ENCODE results near the gene DECR2. TPM values are rescaled to one million over a fixed set of nuclear protein-coding genes. Genes with fewer than 3 reads are reported as not detected.

Gene DECR2
- total and polyA plus RNA-seq, 2 of the 13 experiments (the other 11 are each of a cell fraction or from before 2014, with no cell fraction given), result 36.3 to 44.6 TPM

DNA sequence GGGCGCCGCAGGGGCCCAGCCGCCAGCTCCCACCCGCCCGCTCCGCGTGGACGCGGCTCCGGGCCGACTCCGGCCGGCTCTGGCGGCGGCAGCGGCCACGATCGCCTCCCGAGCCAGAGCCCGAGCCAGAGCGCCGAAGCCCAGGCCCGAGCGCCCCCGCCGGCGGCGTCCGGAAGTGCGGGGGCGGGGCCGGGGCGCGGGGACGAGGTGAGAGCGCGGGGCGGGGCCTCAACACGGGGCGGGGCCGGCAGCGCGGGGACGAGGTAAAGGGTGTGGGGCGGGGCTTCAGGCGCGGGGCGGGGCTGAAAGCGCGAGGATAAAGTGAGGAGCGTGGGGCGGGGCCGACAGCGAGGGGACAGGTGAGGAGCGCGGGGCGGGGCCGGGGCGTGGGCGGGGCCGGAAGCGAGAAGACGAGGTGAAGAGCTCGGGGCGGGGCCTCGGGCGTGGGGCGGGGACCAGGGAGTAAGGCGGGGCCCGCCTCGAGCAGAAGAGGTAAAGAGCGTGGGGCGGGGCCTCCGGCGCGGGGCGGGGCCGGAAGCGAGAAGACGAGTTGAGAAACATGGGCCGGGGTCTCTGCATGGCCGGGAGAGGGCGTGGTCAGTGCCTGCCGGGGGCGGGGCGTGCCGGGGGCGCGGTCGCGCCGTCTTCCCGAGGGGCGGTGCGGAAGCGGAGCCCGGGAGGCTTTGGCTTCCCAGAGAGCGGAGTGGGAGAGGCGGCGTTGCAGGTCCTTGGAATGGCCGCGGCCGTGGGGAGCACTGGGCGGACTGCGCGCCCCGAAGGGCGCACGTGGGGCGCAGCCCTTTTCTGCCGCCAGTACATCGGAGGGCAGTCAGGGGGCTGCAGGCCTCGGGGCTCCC lies 48.9 kb upstream of the DECR2 start, which contains the start of gene AXIN1 (continued):
- TF ChIP-seq, protein P1, sequence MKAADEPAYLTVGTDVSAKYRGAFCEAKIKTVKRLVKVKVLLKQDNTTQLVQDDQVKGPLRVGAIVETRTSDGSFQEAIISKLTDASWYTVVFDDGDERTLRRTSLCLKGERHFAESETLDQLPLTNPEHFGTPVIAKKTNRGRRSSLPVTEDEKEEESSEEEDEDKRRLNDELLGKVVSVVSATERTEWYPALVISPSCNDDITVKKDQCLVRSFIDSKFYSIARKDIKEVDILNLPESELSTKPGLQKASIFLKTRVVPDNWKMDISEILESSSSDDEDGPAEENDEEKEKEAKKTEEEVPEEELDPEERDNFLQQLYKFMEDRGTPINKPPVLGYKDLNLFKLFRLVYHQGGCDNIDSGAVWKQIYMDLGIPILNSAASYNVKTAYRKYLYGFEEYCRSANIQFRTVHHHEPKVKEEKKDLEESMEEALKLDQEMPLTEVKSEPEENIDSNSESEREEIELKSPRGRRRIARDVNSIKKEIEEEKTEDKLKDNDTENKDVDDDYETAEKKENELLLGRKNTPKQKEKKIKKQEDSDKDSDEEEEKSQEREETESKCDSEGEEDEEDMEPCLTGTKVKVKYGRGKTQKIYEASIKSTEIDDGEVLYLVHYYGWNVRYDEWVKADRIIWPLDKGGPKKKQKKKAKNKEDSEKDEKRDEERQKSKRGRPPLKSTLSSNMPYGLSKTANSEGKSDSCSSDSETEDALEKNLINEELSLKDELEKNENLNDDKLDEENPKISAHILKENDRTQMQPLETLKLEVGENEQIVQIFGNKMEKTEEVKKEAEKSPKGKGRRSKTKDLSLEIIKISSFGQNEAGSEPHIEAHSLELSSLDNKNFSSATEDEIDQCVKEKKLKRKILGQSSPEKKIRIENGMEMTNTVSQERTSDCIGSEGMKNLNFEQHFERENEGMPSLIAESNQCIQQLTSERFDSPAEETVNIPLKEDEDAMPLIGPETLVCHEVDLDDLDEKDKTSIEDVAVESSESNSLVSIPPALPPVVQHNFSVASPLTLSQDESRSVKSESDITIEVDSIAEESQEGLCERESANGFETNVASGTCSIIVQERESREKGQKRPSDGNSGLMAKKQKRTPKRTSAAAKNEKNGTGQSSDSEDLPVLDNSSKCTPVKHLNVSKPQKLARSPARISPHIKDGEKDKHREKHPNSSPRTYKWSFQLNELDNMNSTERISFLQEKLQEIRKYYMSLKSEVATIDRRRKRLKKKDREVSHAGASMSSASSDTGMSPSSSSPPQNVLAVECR (CRISPR knock-in tag; IDR thresholded peaks at IDR 0.05; ENCODE audit: borderline replicate concordance), result peak; percentile 87
- TF ChIP-seq MEIS1 (CRISPR knock-in tag; IDR thresholded peaks at IDR 0.05; ENCODE audit: borderline replicate concordance) (0 out of 2 replicates have a peak, but pooled peaks have one; percentile 24), NFYB (CRISPR knock-in tag; IDR thresholded peaks at IDR 0.05) (0 out of 2 replicates have a peak, but pooled peaks have one; percentile 25), XRCC5 (optimal IDR thresholded peaks at IDR 0.05; ENCODE audit: low read length) (no peak), ZSCAN12 (CRISPR knock-in tag; IDR thresholded peaks at IDR 0.05) (no peak), SRSF4 (IDR thresholded peaks at IDR 0.05; ENCODE audit: low read depth, low read length, poor library complexity, severe bottlenecking) (no peak), HES4 (CRISPR knock-in tag; IDR thresholded peaks at IDR 0.05; ENCODE audit: borderline replicate concordance) (peak; percentile 76; the same call in 1 of the 2 replicates), ZKSCAN1 (IDR thresholded peaks at IDR 0.05; ENCODE audit: low read length) (no peak), KLF16 (CRISPR knock-in tag; IDR thresholded peaks at IDR 0.05) (peak in 1 of 2 experiments; percentile 69; a peak in 2 of 4 replicates), ZNF430 (CRISPR knock-in tag; IDR thresholded peaks at IDR 0.05) (0 out of 2 replicates have a peak, but pooled peaks have one; percentile 66), ZSCAN22 (CRISPR knock-in tag; IDR thresholded peaks at IDR 0.05) (no peak)
- TF ChIP-seq, protein P2, sequence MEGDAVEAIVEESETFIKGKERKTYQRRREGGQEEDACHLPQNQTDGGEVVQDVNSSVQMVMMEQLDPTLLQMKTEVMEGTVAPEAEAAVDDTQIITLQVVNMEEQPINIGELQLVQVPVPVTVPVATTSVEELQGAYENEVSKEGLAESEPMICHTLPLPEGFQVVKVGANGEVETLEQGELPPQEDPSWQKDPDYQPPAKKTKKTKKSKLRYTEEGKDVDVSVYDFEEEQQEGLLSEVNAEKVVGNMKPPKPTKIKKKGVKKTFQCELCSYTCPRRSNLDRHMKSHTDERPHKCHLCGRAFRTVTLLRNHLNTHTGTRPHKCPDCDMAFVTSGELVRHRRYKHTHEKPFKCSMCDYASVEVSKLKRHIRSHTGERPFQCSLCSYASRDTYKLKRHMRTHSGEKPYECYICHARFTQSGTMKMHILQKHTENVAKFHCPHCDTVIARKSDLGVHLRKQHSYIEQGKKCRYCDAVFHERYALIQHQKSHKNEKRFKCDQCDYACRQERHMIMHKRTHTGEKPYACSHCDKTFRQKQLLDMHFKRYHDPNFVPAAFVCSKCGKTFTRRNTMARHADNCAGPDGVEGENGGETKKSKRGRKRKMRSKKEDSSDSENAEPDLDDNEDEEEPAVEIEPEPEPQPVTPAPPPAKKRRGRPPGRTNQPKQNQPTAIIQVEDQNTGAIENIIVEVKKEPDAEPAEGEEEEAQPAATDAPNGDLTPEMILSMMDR (CRISPR knock-in tag; IDR thresholded peaks at IDR 0.05), result peak; percentile 57; the same call in 1 of the 2 replicates
- TF ChIP-seq, protein P3, sequence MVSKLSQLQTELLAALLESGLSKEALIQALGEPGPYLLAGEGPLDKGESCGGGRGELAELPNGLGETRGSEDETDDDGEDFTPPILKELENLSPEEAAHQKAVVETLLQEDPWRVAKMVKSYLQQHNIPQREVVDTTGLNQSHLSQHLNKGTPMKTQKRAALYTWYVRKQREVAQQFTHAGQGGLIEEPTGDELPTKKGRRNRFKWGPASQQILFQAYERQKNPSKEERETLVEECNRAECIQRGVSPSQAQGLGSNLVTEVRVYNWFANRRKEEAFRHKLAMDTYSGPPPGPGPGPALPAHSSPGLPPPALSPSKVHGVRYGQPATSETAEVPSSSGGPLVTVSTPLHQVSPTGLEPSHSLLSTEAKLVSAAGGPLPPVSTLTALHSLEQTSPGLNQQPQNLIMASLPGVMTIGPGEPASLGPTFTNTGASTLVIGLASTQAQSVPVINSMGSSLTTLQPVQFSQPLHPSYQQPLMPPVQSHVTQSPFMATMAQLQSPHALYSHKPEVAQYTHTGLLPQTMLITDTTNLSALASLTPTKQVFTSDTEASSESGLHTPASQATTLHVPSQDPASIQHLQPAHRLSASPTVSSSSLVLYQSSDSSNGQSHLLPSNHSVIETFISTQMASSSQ (IDR thresholded peaks at IDR 0.05; ENCODE audit: low read depth), result no peak
- TF ChIP-seq, protein P3 (CRISPR knock-in tag; IDR thresholded peaks at IDR 0.05; ENCODE audit: borderline replicate concordance), result no peak

Measured in HepG2 (cell line).